GM12872 (cell line): ENCODE data around the gene DCHS2.

Experiments used
- CTCF ChIP-seq: IDR thresholded peaks from 3 replicates; pipeline ENCODE4 v1.5.1; 2011; ENCODE audit warnings: low read depth, mild to moderate bottlenecking, low read length, moderate library complexity; ENCODE audit not compliant: insufficient read depth

Gene DCHS2

GRCh38 chr4:154230723-154231122 lies 260.9 kb downstream of the DCHS2 start:
- TF ChIP-seq CTCF, result no peak

GRCh38 chr4:154230091-154230490 lies 261.5 kb downstream of the DCHS2 start:
- TF ChIP-seq CTCF, result no peak

- no peak for TF ChIP-seq CTCF
Measured at GRCh38 chr4:154222875-154223274, 268.7 kb downstream of the DCHS2 start.

GRCh38 chr4:154218051-154218450 lies 273.5 kb downstream of the DCHS2 start:
- TF ChIP-seq CTCF, result no peak

GRCh38 chr4:154211506-154211905 lies 280.1 kb downstream of the DCHS2 start:
- no peak for TF ChIP-seq CTCF

- no peak for TF ChIP-seq CTCF
Measured at GRCh38 chr4:154208424-154208823, 283.2 kb downstream of the DCHS2 start.

GRCh38 chr4:154205471-154205870 lies 286.1 kb downstream of the DCHS2 start:
- no peak for TF ChIP-seq CTCF

GRCh38 chr4:154194649-154195048 lies 296.9 kb downstream of the DCHS2 start:
- no peak for TF ChIP-seq CTCF
